Activated CD4-positive, CD25-positive, alpha-beta regulatory T cell treated with anti-CD3 and anti-CD28 coated beads, Interleukin-2, amount 50 U/mL, for 16 hours (primary cell): ENCODE measurements around the gene ISCU.

ENCODE experiments used
- DNase-seq: peaks from one replicate; pipeline ENCODE4 v3.0.0-alpha.2; 2020; ENCODE audit warnings: low read depth, low spot score

Gene ISCU

DNA sequence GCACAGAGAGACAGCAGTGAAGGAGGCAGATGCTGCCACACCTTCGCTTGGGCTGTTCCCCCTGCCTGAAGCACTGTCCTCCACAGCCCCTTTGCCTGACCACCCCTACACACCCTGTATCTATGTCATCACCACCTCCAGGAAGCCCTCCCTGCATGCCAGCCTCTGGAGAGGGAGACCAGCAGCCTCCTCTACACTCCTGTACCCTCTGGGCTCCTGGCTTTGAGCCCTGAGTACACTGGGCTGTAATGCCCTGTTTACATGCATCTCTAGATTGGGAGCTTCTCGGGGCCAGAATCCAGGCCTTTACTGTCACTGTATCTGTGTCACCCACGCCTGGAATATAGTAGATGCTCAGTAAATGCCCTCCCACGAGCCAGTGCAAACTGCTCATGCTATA lies 41.3 kb downstream of the ISCU start:
- no peak for DNase-seq

DNA sequence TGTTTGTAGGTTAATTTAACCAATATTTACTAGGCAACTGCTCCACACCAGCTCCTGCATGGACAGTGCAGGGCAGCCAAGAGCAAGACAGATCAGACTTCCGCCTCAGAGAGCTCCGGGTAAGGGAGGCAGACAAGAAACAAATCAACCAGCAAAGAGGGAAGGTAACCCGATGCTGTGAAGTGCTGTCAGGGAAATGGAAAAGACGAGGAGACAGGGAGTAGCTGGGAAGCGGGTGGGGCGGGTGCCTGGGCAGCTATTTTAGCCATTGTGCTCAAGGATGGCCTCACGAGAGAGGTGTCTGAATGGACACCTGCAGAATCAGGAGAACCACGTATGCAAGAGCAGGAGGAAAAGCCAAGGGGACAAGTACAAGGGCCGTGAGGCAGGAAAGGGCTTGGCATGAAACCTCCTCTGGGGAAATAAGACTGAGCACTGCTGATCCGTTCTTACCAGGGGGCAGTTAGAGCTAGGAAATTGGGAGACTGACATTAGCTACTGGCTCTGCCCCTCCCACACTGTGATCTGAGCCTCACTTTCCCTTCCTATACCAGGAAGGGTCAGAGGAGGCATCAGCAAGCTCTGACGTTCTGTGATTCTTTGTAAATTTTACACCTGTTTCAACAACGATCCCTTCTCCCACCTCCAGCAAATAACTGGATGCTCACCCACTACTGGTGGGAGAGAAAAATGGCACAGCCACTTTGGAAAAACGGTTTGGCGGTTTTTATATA lies 42.0 kb downstream of the ISCU start:
- no peak for DNase-seq

DNA sequence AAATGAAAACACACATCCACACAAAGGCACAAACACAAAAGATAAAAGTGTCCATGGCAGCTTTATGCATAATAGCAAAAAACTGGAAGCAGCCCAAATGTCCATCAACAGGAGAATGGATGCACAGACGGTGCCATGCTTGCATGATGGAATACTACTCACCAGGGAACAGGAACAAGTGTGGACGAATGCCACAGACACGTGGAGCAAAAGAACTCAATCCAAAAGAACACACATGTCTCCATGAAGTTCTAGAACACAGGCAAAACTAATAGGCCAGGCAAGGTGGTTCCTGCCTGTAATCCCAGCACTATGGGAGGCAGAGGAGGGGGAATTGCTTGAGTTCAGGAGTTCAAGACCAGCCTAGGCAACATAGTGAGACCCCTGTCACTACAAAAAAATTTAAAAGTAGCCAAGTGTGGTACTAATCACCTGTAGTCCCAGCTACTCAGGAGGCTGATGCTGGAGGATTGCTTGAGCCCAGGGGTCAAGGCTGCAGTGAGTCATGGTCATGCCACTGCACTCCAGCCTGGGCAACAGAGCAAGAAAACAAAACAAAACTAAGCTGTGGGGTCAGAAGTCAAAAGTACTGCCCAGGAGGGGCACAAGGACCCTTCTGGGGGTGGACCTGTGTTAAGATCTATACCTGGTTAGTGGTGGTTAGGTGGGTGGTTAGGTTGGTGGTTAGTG lies 42.7 kb downstream of the ISCU start:
- DNase-seq, result no peak

DNA sequence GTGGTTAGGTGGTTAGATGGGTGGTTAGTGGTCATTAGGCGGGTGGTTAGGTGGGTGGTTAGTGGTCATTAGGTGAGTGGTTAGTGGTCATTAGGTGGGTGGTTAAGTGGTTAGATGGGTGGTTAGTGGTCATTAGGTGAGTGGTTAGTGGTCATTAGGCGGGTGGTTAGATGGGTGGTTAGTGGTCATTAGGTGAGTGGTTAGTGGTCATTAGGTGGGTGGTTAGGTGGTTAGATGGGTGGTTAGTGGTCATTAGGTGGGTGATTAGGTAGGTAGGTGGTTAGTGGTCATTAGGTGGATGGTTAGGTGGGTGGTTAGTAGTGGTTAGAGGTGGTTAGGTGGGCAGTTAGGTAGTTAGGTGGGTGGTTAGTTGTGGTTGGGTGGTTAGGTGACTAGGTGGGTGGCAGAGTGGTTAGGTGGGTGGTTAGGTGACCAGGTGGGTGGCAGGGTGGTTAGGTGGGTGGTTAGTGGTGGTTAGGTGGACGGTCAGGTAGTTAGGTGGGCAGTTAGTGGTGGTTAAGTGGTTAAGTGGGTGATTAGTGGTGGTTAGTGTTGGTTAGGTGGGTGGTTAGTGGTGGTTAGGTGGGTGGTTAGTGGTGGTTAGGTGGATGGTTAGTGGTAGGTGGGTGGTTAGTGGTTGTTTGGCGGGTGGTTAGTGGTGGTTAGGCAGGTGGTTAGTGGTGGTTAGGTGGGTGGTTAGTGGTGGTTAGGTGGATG lies 43.5 kb downstream of the ISCU start:
- no peak for DNase-seq

DNA sequence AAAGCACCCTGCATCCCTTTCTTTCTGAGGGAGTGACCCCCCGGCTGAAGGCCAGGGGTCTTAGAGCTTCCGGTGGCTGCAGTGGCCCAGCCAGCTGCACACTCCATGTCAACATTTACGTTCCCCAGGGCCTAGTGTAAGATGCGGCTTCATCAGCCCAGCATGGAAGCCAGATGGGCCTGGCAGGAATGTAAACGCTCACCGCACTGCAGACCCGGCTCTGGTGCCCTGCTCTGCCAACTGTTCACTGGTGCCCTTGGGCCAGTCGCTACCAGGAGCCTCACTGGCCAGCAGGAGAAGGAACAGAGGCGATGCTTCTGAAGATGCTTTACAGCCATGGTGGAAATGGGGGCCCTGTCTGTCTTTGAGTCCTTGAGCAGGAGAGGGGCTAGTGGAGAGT lies 44.1 kb downstream of the ISCU start:
- DNase-seq, result no peak

DNA sequence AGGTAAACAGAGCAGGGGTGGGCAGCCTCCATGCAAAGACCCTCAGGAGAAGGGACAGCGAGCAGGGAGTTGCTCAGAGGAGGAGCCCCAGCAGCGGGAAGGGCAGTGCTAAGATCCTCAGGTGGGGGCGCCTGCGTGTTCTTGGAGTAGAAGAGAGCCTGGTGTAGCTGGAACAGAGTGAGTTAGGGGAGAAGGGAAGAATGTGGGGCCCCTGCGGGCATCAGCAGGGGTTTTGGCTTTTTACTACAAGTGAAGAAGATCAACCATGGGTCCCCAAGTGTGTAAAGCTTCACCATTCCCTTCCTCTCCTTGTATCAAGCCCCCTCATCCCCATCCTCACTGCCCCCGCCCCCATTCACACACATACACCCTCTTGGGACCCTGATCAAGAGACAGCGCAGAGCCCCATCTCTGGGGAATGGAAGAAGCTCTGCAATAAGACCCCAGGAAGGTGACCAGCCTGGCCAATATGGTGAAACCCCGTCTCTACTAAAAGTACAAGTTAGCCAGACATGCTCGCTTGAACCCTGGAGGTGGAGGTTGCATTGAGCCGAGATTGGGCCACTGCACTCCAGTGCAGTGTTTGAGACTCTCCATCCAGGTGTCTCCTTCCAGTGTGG lies 45.7 kb downstream of the ISCU start:
- no peak for DNase-seq

DNA sequence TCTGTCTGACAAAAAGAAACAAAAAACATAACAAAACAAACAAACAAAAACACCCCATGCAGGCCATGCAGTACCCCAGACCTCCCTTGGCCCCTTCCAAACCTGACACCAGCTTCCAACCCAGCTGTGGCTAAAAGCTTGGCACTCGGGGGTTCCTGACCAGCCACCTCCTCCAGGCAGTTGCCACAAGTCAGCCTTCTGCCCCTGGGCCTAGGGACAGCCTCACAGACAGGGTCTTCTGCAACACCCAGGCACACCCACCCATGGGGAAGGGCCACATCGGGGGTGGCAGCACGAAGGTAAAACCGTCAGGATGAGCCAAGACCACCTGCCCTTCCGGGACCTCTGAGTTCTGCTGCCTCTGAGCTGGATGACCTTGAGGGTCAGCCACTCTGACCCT lies 46.2 kb downstream of the ISCU start:
- no peak for DNase-seq

DNA sequence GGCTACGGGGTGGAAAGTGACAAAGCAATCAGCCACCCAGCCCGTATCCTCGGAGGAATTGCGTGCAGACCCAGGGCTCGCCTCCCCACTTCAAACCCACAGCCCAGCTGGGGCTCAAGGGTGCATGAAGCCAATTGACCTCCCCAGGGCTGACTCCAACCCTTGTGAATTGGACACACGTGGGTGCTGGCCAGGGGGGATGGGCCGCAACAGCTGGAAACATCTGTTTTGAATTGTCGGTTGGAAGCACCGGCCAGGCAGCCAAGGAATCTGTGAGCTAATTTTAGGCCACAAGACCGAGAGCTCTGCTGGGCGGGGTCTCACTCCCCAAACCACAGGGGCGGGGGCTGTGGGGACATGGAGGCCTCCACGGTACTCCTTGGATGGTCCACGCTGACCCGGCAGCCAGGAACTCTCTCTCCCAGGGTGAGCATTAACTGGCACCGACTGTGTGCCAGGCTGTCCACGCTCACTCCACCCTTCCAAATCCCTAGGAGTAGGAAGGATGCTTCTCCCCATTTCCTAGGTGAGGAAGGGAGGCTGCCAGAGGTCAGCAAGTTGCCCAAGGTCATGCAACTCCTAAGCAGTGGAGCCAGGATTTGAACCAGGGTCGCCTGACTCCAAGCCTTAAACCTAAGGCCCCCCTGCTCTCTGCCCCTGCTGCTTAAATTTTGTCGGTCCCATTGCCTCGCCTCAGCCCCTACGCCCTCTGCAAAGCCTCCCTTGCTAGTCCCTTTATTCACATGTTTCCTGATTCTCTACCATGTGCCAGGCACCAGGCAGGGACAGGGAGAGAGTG lies 47.3 kb downstream of the ISCU start:
- DNase-seq, result no peak

DNA sequence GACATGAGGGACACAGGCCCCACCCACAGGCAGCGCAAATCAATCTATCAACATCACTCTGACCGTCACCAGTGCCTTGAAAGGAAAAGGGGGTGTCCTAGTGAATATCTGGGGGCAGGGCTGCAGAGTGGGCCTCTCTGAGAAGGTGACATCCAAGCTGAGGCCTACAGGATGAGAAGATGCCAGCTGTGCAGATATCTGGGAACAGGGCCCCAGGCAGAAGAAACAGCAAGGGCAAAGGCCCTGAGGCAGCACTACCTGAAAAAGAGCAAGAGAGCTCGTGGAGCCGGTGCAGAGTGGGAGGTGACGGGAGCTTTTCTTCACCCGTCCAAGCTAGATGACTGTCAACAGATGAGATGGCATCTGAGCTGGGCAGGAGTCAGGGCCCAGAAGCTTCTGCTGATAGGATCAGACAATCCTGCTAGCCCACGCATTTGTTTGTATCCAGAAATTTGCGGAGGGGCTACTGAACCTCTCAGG lies 48.0 kb downstream of the ISCU start:
- DNase-seq, result no peak

DNA sequence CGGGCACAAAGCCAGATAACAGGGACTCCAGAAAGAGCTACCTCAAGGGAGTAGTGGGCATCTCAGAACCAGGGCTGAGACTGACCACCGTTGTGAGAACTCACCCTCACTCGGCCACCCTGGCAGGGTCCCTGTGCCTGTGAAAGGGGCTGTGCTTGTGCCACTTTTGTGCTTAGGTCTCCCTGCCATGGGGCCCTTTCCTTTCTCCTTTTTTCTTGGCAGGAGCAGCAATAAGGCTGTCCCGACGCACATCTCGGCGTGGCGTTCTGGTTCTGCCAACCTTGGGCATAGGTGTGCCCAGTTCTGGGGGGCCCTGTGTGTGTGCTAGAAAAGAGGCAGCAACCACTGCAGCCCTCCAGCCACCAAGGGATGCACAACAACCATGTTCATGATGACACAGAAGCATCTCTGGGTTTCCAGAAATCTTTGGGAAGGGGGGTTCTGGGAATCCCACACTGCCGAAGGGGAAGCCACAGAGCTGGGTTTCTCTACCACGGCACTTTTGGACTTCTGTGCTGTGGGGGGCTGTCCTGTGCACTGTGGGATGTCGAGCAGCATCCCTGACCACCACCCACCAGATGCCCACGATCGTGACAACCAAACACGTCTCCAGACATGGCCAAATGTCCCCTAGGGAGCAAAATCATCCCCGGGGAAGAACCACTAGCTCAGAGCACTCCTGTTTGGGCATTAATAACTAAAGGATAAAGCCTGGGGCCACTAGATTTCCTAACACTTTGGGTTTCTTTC lies 48.6 kb downstream of the ISCU start:
- DNase-seq, result no peak

DNA sequence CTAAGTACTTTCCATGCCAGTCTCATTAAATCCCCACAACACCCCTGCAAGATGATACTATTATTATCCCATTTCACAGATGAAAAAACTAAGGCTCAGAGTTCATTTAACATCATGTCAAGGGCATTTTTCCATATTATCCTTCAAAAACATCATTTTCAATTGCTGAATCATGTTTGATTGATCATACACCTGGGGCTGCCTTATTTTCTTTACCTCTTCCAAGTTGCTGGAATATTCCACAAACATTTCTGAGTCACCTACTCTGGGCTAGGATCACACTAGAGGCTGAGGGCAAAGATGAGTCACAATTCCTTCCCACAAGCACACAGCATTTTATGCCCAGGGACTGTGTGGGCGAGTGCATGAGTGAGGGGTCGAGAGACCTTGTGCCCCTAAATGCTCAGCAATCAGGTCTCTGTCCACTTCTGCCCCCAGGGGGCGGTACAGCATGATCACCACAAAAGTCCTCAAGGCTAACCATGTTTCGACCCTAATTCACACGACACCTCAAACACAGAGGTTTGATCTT lies 49.6 kb downstream of the ISCU start:
- DNase-seq, result no peak

DNA sequence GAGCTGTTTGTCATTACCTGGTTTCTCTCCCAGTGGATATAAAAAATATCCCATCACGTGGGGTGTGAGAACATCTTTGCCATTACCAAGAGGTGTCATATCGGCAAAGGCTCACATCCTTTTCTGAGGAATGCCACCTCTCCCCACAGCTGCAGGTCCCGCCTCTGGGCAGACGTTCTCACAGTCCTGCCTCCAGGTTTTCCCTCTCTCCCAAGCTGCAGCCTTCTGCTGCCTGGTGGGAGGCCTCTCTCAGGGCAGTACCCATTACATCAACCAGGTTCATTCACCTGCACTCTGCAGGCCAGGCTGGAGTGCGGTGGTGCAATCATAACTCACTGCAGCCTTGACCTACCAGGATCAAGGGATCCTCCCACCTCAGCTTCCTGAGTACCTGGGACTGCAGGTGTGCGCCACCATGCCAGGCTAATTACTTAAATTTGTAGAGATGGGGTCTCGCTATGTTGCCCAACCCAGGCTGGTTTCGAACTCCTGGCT lies 50.4 kb downstream of the ISCU start:
- DNase-seq, result no peak

DNA sequence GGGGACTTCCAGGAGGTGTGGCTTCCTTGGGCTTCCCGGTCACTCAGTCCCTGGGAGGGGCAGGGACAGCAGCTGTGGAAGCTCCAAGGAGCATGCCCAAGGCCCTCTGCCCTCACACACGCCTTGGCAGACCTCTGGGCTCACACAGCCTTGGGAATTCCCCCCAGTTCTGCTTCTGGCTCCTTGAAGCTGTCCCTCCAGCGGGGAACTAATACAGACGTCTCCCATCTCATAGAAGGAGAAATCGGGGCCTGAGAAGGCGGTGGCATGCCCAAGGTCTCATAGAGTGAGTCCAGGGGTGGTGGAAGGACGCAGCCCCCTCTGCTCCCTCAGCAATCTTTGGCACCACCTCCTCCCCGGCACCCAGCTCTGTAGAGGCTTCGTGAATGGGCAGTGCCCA lies 51.2 kb downstream of the ISCU start:
- DNase-seq, result no peak

DNA sequence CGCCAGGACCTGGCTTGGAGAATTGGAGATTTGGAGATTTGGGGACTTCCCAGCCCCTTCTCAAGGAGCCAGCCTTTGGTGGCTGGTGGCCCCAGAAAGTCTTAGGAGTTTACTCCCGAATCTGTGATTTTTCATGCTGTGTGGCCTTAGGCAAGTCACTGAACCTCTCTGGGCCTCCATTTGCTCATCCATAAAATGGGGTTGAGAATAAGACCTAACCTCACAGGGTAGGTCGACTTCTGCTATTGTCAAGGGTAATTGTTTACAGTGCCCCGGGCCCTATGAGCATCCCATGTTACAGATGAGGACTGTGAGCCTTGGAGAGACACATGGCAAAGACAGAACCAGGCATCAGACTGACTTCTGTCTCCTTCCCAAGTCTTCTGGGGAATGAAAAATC lies 51.6 kb downstream of the ISCU start:
- DNase-seq, result no peak

DNA sequence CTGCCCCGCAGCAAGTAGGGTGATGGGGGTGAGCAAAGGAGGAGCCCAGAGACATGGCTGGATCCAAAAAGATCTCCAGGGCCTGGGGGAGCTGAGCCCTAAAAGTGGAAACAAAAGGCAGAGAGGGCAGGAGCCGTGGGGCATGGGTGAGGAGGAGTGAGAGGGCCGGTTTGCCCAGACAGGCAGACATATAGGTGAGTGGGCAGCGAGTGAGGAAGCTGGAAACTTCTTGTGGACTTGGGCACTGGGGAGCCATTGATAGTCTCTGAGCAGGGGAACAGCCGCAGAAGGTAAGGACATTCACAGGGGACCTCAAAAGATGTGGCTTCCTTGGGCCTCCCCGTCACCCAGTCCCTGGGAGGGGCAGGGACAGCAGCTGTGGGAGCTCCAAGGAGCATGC lies 52.2 kb downstream of the ISCU start:
- DNase-seq, result no peak

DNA sequence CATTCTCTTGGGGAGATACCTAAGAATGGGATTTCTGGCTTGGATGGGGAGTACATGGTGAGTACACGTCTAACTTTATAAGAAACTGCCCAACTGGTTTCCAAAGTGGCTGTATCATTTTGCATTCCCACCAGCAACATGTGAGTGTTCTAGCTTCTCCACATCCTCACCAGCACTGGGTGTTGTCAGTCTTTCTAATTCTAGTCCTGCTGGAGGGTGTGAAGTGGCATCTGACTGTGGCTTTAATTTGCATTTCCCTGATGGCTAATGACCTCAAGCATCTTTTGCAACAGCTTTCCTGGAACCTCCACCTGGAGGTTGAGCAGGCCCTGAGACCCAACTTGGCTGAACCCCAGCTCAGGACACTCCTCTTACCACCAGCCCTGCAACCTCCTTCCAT lies 53.5 kb downstream of the ISCU start:
- DNase-seq, result no peak

DNA sequence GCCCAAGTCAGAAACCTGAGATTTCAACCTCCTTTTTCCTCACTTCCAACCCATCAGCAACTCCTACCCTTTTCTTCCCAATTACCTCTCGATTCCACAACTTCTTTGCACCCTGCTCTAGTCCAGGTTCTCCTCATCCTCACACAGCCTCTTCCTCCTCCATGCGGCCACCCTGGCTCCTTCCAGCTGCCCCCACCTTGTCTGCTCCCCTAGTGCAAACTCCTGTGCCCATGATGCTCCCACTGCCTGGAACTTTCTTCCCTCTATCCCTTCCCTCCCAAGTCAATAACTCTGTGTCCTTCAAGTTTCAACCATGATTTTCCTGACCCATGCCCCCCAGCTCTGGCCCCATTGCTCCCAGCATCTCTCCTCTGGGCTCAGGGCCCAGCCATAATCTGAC lies 54.0 kb downstream of the ISCU start:
- DNase-seq, result no peak

DNA sequence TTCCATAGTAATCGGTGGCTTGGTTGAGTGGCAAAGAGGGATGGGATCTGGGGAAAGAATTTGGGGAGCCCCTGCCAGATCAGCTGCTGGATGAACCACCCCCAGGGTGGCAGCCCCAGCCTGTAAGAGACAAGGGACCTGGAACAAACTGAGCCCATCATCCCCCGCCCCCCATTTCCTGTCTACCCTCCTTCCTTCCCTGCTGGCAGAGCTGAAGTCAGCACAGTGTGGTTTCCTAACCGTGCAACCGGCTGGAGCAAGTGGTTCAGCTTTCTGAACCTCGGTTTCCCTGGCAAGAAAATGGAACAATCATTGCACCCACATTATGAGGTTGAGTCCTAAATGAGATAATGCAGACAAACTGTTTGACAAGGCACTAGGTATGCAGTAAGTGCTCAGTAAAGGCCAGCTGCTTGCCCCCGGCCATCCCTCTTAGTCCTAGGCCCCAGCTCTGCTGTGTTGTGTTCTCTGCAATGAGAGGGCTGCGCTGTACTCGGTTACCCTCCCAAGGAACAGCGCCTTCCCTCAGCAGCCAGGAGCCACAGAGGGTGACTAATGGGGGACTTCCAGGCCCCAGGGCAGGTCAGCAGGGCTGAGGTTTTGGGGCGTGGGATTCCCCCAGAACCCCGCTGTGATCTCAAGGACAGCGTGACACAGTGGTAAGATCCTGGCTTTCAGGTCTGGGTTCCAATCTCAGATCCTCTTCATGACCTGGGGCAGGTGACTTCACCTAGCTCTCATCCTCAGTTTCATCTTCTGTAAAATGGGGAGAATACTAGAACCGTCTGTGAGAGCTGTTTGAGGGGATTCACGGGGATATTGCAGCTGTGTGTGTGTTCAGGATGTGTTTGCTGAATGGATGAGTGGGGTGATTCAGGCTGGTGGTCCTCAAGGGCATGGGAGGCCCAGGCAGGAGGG lies 54.8 kb downstream of the ISCU start:
- peak; percentile 49 for DNase-seq
